Trophoblast cell (in vitro differentiated cells and primary cell): ENCODE results near the gene MGME1.

ENCODE experiments used
- DNase-seq, 2 donors: peaks; one replicate each; pipeline ENCODE4 v3.0.0-alpha.2; 2016
- H2AFZ ChIP-seq: 2 replicates; pipeline ENCODE4 v1.6.1; 2013; ENCODE audit warnings: low read length, moderate library complexity, mild to moderate bottlenecking; ENCODE audit not compliant: insufficient read depth, poor library complexity
- H2AK5ac ChIP-seq: 2 replicates; pipeline ENCODE4 v1.6.1; 2013; ENCODE audit warnings: mild to moderate bottlenecking, low read length
- H2BK120ac ChIP-seq: 2 replicates; pipeline ENCODE4 v1.6.1; 2013; ENCODE audit warnings: low read length, mild to moderate bottlenecking, moderate library complexity; ENCODE audit not compliant: insufficient read depth, poor library complexity
- H2BK12ac ChIP-seq: 2 replicates; pipeline ENCODE4 v1.6.1; 2013; ENCODE audit warnings: mild to moderate bottlenecking, low read length, moderate library complexity
- H2BK5ac ChIP-seq: 2 replicates; pipeline ENCODE4 v1.6.1; 2013; ENCODE audit warnings: low read length, low read depth, moderate library complexity, mild to moderate bottlenecking; ENCODE audit not compliant: poor library complexity
- H3K14ac ChIP-seq: 2 replicates; pipeline ENCODE4 v1.6.1; 2013; ENCODE audit warnings: mild to moderate bottlenecking, low read length
- H3K18ac ChIP-seq: 2 replicates; pipeline ENCODE4 v1.6.1; 2013; ENCODE audit warnings: mild to moderate bottlenecking, low read length
- H3K23ac ChIP-seq: 2 replicates; pipeline ENCODE4 v1.6.1; 2013; ENCODE audit warnings: low read length
- H3K27ac ChIP-seq: 2 replicates; pipeline ENCODE4 v1.5.1; 2013; ENCODE audit warnings: low read depth, mild to moderate bottlenecking, inconsistent platforms, low read length, moderate library complexity
- H3K27me3 ChIP-seq: 2 replicates; pipeline ENCODE4 v1.6.1; 2013; ENCODE audit warnings: inconsistent platforms, mild to moderate bottlenecking, low read length, moderate library complexity; ENCODE audit not compliant: insufficient read depth
- H3K36me3 ChIP-seq, 2 experiments: 1 replicate in 1 of 2; 2 replicates in 1 of 2; pipeline ENCODE4 v1.6.1; 2013; ENCODE audit warnings: low read length in 2 of 2, mild to moderate bottlenecking in 2 of 2, moderate library complexity in 1 of 2; ENCODE audit not compliant: insufficient read depth in 2 of 2, control insufficient read depth in 1 of 2
- H3K4ac ChIP-seq: 2 replicates; pipeline ENCODE4 v1.6.1; 2013; ENCODE audit warnings: low read depth, mild to moderate bottlenecking, low read length, moderate library complexity
- H3K4me1 ChIP-seq, 2 experiments: 1 replicate in 1 of 2; 2 replicates in 1 of 2; pipeline ENCODE4 v1.6.1; 2013; ENCODE audit warnings: low read length in 2 of 2, mild to moderate bottlenecking in 2 of 2, moderate library complexity in 1 of 2; ENCODE audit not compliant: insufficient read depth in 2 of 2, control insufficient read depth in 1 of 2
- H3K4me2 ChIP-seq: 2 replicates; pipeline ENCODE4 v1.6.1; 2013; ENCODE audit warnings: inconsistent platforms, mild to moderate bottlenecking, low read length, moderate library complexity
- H3K4me3 ChIP-seq: 2 replicates; pipeline ENCODE4 v1.5.1; 2013; ENCODE audit warnings: mild to moderate bottlenecking, low read depth, low read length, inconsistent platforms
- H3K79me1 ChIP-seq: one replicate; pipeline ENCODE4 v1.6.1; 2013; ENCODE audit warnings: low read length
- H3K79me2 ChIP-seq: 2 replicates; pipeline ENCODE4 v1.6.1; 2013; ENCODE audit warnings: low read length, mild to moderate bottlenecking; ENCODE audit not compliant: control insufficient read depth, insufficient read depth, poor library complexity
- H3K9ac ChIP-seq: 2 replicates; pipeline ENCODE4 v1.6.1; 2013; ENCODE audit warnings: mild to moderate bottlenecking, low read length
- H3K9me3 ChIP-seq: 2 replicates; pipeline ENCODE4 v1.6.1; 2013; ENCODE audit warnings: low read depth, mild to moderate bottlenecking, control low read depth, inconsistent platforms, low read length; ENCODE audit not compliant: insufficient read depth
- H4K12ac ChIP-seq: 2 replicates; pipeline ENCODE4 v1.6.1; 2013; ENCODE audit warnings: low read depth, mild to moderate bottlenecking, low read length, moderate library complexity
- H4K8ac ChIP-seq: 2 replicates; pipeline ENCODE4 v1.6.1; 2013; ENCODE audit warnings: low read depth, mild to moderate bottlenecking, low read length, moderate library complexity
- H4K91ac ChIP-seq: one replicate; pipeline ENCODE4 v1.6.1; 2013; ENCODE audit warnings: low read depth, mild to moderate bottlenecking, low read length, moderate library complexity
- WGBS: extraction: QIAGEN DNeasy Blood & Tissue Kit; methylation state at CpG from one replicate; pipeline ENCODE4 v1.1.7; 2013; ENCODE audit warnings: missing lambda C conversion rate; ENCODE audit not compliant: insufficient read length, insufficient coverage; ENCODE audit errors: extremely low coverage; 5-methylcytosine and 5-hydroxymethylcytosine counted together

Gene MGME1

GRCh38 chr20:18016772-18017171, 48.0 kb downstream of the MGME1 start:
- Histone ChIP-seq H3K79me1 (no peaks in the 10 kb centered on the region), H3K18ac (no peak overlapping the region), H2AK5ac (no peak overlapping the region), H3K23ac (no peak overlapping the region), H2BK12ac (no peak overlapping the region), H3K79me2 (no peaks in the 10 kb centered on the region), H3K27ac (no peak overlapping the region), H3K9me3 (no peaks in the 10 kb centered on the region), H4K12ac (no peak overlapping the region), H3K14ac (no peak overlapping the region), H3K4me3 (no peak overlapping the region), H2BK120ac (no peak overlapping the region), H3K4ac (no peak overlapping the region), H4K91ac (no peak overlapping the region), H2AFZ (no peak overlapping the region), H3K4me1 (no peaks in the 10 kb centered on the region), H4K8ac (no peak overlapping the region), H2BK5ac (no peak overlapping the region), H3K4me2 (no peak overlapping the region), H3K36me3 (peaks cover 17 to 23% of the 10 kb centered on the region in 2 experiments), H3K9ac (no peak overlapping the region), H3K27me3 (no peaks in the 10 kb centered on the region)
- DNase-seq = no peak
- WGBS = 100% methylated on average over 1 of the region's 3 CpGs

GRCh38 chr20:18018100-18018499, 49.3 kb downstream of the MGME1 start:
- Histone ChIP-seq H3K9ac (no peak overlapping the region), H3K18ac (no peak overlapping the region), H3K4me3 (no peak overlapping the region), H3K27ac (no peak overlapping the region), H3K79me1 (no peaks in the 10 kb centered on the region), H2BK5ac (no peak overlapping the region), H2AFZ (no peak overlapping the region), H3K36me3 (peaks cover 27 to 36% of the 10 kb centered on the region in 2 experiments), H4K8ac (no peak overlapping the region), H4K12ac (no peak overlapping the region), H3K9me3 (peaks cover under 1% of the 10 kb centered on the region), H3K14ac (no peak overlapping the region), H3K4ac (no peak overlapping the region), H3K27me3 (no peaks in the 10 kb centered on the region), H3K79me2 (no peaks in the 10 kb centered on the region), H3K23ac (no peak overlapping the region), H2BK12ac (no peak overlapping the region), H2BK120ac (no peak overlapping the region), H3K4me2 (no peak overlapping the region), H2AK5ac (no peak overlapping the region), H3K4me1 (no peaks in the 10 kb centered on the region), H4K91ac (no peak overlapping the region)
- DNase-seq = no peak
- WGBS = no CpG with 5 or more reads among the region's 10 CpGs

- Histone ChIP-seq H3K18ac (no peak overlapping the region), H4K91ac (no peak overlapping the region), H3K4me3 (no peak overlapping the region), H3K23ac (no peak overlapping the region), H3K14ac (no peak overlapping the region), H3K4me2 (no peak overlapping the region), H3K9me3 (peaks cover 5% of the 10 kb centered on the region), H2BK5ac (no peak overlapping the region), H3K79me2 (no peaks in the 10 kb centered on the region), H3K4ac (no peak overlapping the region), H3K27ac (no peak overlapping the region), H2BK12ac (no peak overlapping the region), H3K36me3 (peaks cover 31 to 42% of the 10 kb centered on the region in 2 experiments), H3K27me3 (no peaks in the 10 kb centered on the region), H2AFZ (no peak overlapping the region), H3K79me1 (no peaks in the 10 kb centered on the region), H2BK120ac (no peak overlapping the region), H3K4me1 (no peaks in the 10 kb centered on the region), H4K8ac (no peak overlapping the region), H4K12ac (no peak overlapping the region), H2AK5ac (no peak overlapping the region), H3K9ac (no peak overlapping the region)
- DNase-seq = peak; percentile 28 to 65
- WGBS = no CpG with 5 or more reads among the region's 1 CpG
Observed at GRCh38 chr20:18019068-18019467, 50.2 kb downstream of the MGME1 start.

DNA sequence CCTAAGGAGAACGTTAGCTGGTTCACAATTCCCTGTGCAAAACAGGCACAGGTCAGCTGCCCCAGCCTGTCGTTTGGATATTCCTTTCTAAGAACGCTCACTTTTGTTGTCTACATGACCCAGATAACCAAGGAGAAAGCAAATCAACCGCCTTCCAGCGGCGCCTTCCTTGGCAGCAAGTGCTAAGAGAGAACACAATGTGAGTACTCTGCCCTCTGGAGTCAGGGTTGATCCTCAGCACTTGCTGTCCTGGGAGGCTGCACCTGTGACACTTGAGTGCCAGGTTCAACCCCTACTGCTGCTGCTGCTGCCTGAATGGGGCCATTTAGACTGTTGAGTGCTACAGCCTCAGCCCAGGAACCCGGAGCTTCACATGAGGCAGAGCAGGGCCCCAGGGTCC, 52.1 kb downstream of the MGME1 start:
- H2BK5ac ChIP-seq = no peak overlapping the region
- H3K14ac ChIP-seq = no peak overlapping the region
- H3K23ac ChIP-seq = no peak overlapping the region
- no peak overlapping the region for H3K9ac ChIP-seq
- no peak overlapping the region for H2AFZ ChIP-seq
- H4K8ac ChIP-seq = no peak overlapping the region
- H3K4ac ChIP-seq = no peak overlapping the region
- no peaks in the 10 kb centered on the region for H3K27me3 ChIP-seq
- DNase-seq = peak in 1 of 2 donors; percentile 14
- H4K91ac ChIP-seq = no peak overlapping the region
- no peak overlapping the region for H2BK120ac ChIP-seq
- H3K79me2 ChIP-seq = no peaks in the 10 kb centered on the region
- no peak overlapping the region for H2BK12ac ChIP-seq
- peaks cover 38 to 49% of the 10 kb centered on the region in 2 experiments for H3K36me3 ChIP-seq
- no peak overlapping the region for H3K27ac ChIP-seq
- no peak overlapping the region for H4K12ac ChIP-seq
- WGBS = no CpG with 5 or more reads among the region's 7 CpGs
- no peaks in the 10 kb centered on the region for H3K4me1 ChIP-seq
- H3K4me3 ChIP-seq = no peak overlapping the region
- no peak overlapping the region for H2AK5ac ChIP-seq
- H3K79me1 ChIP-seq = no peaks in the 10 kb centered on the region
- no peak overlapping the region for H3K4me2 ChIP-seq
- H3K18ac ChIP-seq = no peak overlapping the region
- H3K9me3 ChIP-seq = peaks cover 5% of the 10 kb centered on the region
